SK-N-SH (cell line): ENCODE data around the gene KDM1A. TPM values are rescaled to one million over a fixed set of nuclear protein-coding genes. Genes with fewer than 3 reads are reported as not detected.

Experiments
- polyA plus RNA-seq, 3 experiments: library from polyadenylated mRNA; depleted of rRNA; stranded (reverse); fragments of >200 nt; gene quantifications; 2 replicates each; pipeline ENCODE4 v1.2.3, GENCODE V29; 2012
- small RNA-seq, 7 experiments: library from RNA; depleted of rRNA; stranded (forward); fragments of <200 nt; gene quantifications; one replicate each; pipeline ENCODE3, GENCODE V24; 2012

The KDM1A gene
- polyA plus RNA-seq, 1 of the 3 experiments (the other 2 are of a cell fraction): 71.0 TPM

Small RNAs within 50 kb of the gene (small RNA-seq; reads per million reads assigned to genes)
- gene MIR3115 (0 to 5.6 (median 1.2) reads per million in 7 experiments), gene MIR4419A (0 reads per million in 7 experiments)

Other genes starting within 250 kb of the KDM1A start
- gene LACTBL1, start 46.6 kb upstream of the KDM1A start, polyA plus RNA-seq (2012; rRNA removed): not detected in 2 replicates
- 0.20 TPM in 1 of 2 replicates, not detected in the other for gene TEX46, start 3.6 kb upstream of the KDM1A start, polyA plus RNA-seq (2012; rRNA removed)
- gene LUZP1, start 149.4 kb downstream of the KDM1A start, polyA plus RNA-seq (2012; rRNA removed): 8.9 and 12.5 TPM in 2 replicates
- 0.29 and 0.39 TPM in 2 replicates for gene HTR1D, start 198.0 kb downstream of the KDM1A start, polyA plus RNA-seq (2012; rRNA removed)